ENCODE results near the gene WASL. TPM values are rescaled to one million over a fixed set of nuclear protein-coding genes. Genes with fewer than 3 reads are reported as not detected.

WASL gene
- polyA plus RNA-seq, 1 donor from 2014 or later = 22.5 TPM

DNA sequence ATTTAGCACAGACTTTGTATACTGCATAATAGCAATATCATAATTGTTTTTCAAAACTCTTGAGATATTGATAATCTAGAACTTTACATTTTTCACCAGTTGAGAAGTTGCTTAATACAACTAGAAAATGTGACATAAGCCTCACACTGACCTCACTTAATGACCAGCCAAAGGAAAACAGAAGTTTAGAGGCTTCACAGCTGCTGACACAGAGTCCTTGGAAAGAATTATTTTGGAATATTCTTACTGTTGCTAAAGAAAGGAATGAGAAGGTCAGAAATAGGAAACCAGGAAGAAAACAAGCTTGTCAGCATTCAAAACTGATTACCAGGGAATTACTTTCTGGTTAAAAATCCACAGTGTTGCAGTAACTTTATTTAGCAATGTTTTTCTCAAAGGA is 35.5 kb upstream of the WASL start:
- H3K9ac ChIP-seq (ENCODE audit: low read length) = no peak overlapping the region
- H3K4me2 ChIP-seq (ENCODE audit: low read length) = no peak overlapping the region
- no peak overlapping the region for H3K4me3 ChIP-seq (ENCODE audit: low read length)
- H3K9me3 ChIP-seq (ENCODE audit: low read length) = no peaks in the 10 kb centered on the region
- H3K27me3 ChIP-seq (ENCODE audit: insufficient read depth, low read depth, low read length) = no peaks in the 10 kb centered on the region
- H3F3A ChIP-seq (ENCODE audit: insufficient read depth, low read length, poor library complexity, severe bottlenecking) = no peaks in the 10 kb centered on the region
- no peaks in the 10 kb centered on the region for H4K20me1 ChIP-seq (ENCODE audit: insufficient read depth)
- TF ChIP-seq POLR2AphosphoS5 (IDR thresholded peaks at IDR 0.05) (no peak), EP300 (conservative IDR thresholded peaks at IDR 0.05; ENCODE audit: poor library complexity, severe bottlenecking) (no peak), TAF1 (IDR thresholded peaks at IDR 0.05; ENCODE audit: low read depth) (no peak), RAD21 (conservative IDR thresholded peaks at IDR 0.05) (no peak), MXI1 (conservative IDR thresholded peaks at IDR 0.05; ENCODE audit: poor library complexity, severe bottlenecking) (no peak), SMC3 (conservative IDR thresholded peaks at IDR 0.05; ENCODE audit: poor library complexity) (no peak), EZH2 (IDR thresholded peaks at IDR 0.05; ENCODE audit: borderline replicate concordance, insufficient read depth, low read length, poor library complexity, severe bottlenecking) (no peak)
- TF ChIP-seq, protein P1, sequence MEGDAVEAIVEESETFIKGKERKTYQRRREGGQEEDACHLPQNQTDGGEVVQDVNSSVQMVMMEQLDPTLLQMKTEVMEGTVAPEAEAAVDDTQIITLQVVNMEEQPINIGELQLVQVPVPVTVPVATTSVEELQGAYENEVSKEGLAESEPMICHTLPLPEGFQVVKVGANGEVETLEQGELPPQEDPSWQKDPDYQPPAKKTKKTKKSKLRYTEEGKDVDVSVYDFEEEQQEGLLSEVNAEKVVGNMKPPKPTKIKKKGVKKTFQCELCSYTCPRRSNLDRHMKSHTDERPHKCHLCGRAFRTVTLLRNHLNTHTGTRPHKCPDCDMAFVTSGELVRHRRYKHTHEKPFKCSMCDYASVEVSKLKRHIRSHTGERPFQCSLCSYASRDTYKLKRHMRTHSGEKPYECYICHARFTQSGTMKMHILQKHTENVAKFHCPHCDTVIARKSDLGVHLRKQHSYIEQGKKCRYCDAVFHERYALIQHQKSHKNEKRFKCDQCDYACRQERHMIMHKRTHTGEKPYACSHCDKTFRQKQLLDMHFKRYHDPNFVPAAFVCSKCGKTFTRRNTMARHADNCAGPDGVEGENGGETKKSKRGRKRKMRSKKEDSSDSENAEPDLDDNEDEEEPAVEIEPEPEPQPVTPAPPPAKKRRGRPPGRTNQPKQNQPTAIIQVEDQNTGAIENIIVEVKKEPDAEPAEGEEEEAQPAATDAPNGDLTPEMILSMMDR (IDR thresholded peaks at IDR 0.05; ENCODE audit: poor library complexity, severe bottlenecking) = no peak
- TF ChIP-seq, protein P2, sequence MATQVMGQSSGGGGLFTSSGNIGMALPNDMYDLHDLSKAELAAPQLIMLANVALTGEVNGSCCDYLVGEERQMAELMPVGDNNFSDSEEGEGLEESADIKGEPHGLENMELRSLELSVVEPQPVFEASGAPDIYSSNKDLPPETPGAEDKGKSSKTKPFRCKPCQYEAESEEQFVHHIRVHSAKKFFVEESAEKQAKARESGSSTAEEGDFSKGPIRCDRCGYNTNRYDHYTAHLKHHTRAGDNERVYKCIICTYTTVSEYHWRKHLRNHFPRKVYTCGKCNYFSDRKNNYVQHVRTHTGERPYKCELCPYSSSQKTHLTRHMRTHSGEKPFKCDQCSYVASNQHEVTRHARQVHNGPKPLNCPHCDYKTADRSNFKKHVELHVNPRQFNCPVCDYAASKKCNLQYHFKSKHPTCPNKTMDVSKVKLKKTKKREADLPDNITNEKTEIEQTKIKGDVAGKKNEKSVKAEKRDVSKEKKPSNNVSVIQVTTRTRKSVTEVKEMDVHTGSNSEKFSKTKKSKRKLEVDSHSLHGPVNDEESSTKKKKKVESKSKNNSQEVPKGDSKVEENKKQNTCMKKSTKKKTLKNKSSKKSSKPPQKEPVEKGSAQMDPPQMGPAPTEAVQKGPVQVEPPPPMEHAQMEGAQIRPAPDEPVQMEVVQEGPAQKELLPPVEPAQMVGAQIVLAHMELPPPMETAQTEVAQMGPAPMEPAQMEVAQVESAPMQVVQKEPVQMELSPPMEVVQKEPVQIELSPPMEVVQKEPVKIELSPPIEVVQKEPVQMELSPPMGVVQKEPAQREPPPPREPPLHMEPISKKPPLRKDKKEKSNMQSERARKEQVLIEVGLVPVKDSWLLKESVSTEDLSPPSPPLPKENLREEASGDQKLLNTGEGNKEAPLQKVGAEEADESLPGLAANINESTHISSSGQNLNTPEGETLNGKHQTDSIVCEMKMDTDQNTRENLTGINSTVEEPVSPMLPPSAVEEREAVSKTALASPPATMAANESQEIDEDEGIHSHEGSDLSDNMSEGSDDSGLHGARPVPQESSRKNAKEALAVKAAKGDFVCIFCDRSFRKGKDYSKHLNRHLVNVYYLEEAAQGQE (IDR thresholded peaks at IDR 0.05; ENCODE audit: borderline replicate concordance) = no peak
- no peaks in the 10 kb centered on the region for H3K36me3 ChIP-seq (ENCODE audit: insufficient read depth, low read length)
- H3K79me2 ChIP-seq (replicated peaks; ENCODE audit: insufficient read depth, low read length) = no peaks in the 10 kb centered on the region
- no peaks in the 10 kb centered on the region for H3K9me2 ChIP-seq (ENCODE audit: insufficient read depth, low read length)
- no peak overlapping the region for H3K27ac ChIP-seq (ENCODE audit: low read length)
- no peak overlapping the region for H2AFZ ChIP-seq (ENCODE audit: low read depth, low read length)

DNA sequence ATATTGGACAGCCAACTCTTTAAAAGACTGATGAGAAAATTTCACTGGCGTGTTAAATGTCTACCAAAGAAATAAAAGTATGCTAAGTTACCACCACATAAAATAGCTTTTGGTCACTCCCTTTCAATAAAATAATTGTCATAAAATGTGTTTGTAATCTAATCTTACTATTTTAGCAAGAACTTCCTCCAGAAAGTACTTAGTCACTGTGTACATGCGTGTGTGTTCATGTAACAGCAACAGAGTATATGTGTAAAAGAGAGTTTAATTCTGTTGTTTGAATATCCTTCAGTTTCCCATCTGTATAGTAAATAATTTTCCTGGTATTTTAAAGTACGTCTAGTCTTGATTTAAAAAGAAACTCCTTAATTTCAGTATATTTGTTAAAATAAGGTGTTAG is 35.0 kb upstream of the WASL start:
- Histone ChIP-seq H3K36me3 (ENCODE audit: insufficient read depth, low read length) (no peaks in the 10 kb centered on the region), H3K79me2 (replicated peaks; ENCODE audit: insufficient read depth, low read length) (no peaks in the 10 kb centered on the region), H3K27ac (ENCODE audit: low read length) (no peak overlapping the region), H3K27me3 (ENCODE audit: insufficient read depth, low read depth, low read length) (no peaks in the 10 kb centered on the region), H2AFZ (ENCODE audit: low read depth, low read length) (no peak overlapping the region), H3K4me3 (ENCODE audit: low read length) (no peak overlapping the region), H3K4me2 (ENCODE audit: low read length) (no peak overlapping the region), H4K20me1 (ENCODE audit: insufficient read depth) (no peaks in the 10 kb centered on the region), H3K9me2 (ENCODE audit: insufficient read depth, low read length) (no peaks in the 10 kb centered on the region), H3K9me3 (ENCODE audit: low read length) (no peaks in the 10 kb centered on the region), H3K9ac (ENCODE audit: low read length) (no peak overlapping the region), H3F3A (ENCODE audit: insufficient read depth, low read length, poor library complexity, severe bottlenecking) (no peaks in the 10 kb centered on the region)
- TF ChIP-seq SMC3 (conservative IDR thresholded peaks at IDR 0.05; ENCODE audit: poor library complexity) (no peak), EZH2 (IDR thresholded peaks at IDR 0.05; ENCODE audit: borderline replicate concordance, insufficient read depth, low read length, poor library complexity, severe bottlenecking) (no peak), RAD21 (conservative IDR thresholded peaks at IDR 0.05) (no peak), EP300 (conservative IDR thresholded peaks at IDR 0.05; ENCODE audit: poor library complexity, severe bottlenecking) (no peak), MXI1 (conservative IDR thresholded peaks at IDR 0.05; ENCODE audit: poor library complexity, severe bottlenecking) (no peak), POLR2AphosphoS5 (IDR thresholded peaks at IDR 0.05) (no peak), TAF1 (IDR thresholded peaks at IDR 0.05; ENCODE audit: low read depth) (no peak)
- TF ChIP-seq, protein P2 (IDR thresholded peaks at IDR 0.05; ENCODE audit: borderline replicate concordance) = no peak
- TF ChIP-seq, protein P1 (IDR thresholded peaks at IDR 0.05; ENCODE audit: poor library complexity, severe bottlenecking) = no peak

All from neural cell (in vitro differentiated cells).